Measurements from ENCODE around the gene AFAP1. TPM values are rescaled to one million over a fixed set of nuclear protein-coding genes. Genes with fewer than 3 reads are reported as not detected.
A peak's percentile ranks its signal among the peaks of the same experiment; 100 is the strongest.

The AFAP1 gene
- total RNA-seq, 1 donor from 2014 or later: 55.6 TPM

- peak overlapping the region; percentile 72 for H3K4me3 ChIP-seq (ENCODE audit: low read depth, low read length)
- TF ChIP-seq CTCF (IDR thresholded peaks at IDR 0.05; ENCODE audit: insufficient read depth, low read length, poor library complexity, severe bottlenecking): no peak
- no peaks in the 10 kb centered on the region for H3K36me3 ChIP-seq (ENCODE audit: control insufficient read depth, insufficient read depth, low read length)
- no peak for DNase-seq (ENCODE audit: low read depth)
- no peaks in the 10 kb centered on the region for H3K27me3 ChIP-seq (ENCODE audit: control insufficient read depth, insufficient read depth, low read length)
These were observed 868 bp downstream of the AFAP1 start for GRCh38 chr4:7938609-7939376.

GRCh38 chr4:7938266-7938608, 1.4 kb downstream of the AFAP1 start:
- peak overlapping the region; percentile 72 for H3K4me3 ChIP-seq (ENCODE audit: low read depth, low read length)
- H3K36me3 ChIP-seq (ENCODE audit: control insufficient read depth, insufficient read depth, low read length): no peaks in the 10 kb centered on the region
- no peaks in the 10 kb centered on the region for H3K27me3 ChIP-seq (ENCODE audit: control insufficient read depth, insufficient read depth, low read length)
- DNase-seq (ENCODE audit: low read depth): no peak
- TF ChIP-seq CTCF (IDR thresholded peaks at IDR 0.05; ENCODE audit: insufficient read depth, low read length, poor library complexity, severe bottlenecking): no peak

- no peak for TF ChIP-seq CTCF (IDR thresholded peaks at IDR 0.05; ENCODE audit: insufficient read depth, low read length, poor library complexity, severe bottlenecking)
- no peak for DNase-seq (ENCODE audit: low read depth)
These were observed 2.7 kb downstream of the AFAP1 start for GRCh38 chr4:7937006-7937405.

GRCh38 chr4:7933651-7934510, 5.8 kb downstream of the AFAP1 start:
- no peak for DNase-seq (ENCODE audit: low read depth)
- no peak overlapping the region for H3K4me3 ChIP-seq (ENCODE audit: low read depth, low read length)
- H3K36me3 ChIP-seq (ENCODE audit: control insufficient read depth, insufficient read depth, low read length): no peaks in the 10 kb centered on the region
- TF ChIP-seq CTCF (IDR thresholded peaks at IDR 0.05; ENCODE audit: insufficient read depth, low read length, poor library complexity, severe bottlenecking): no peak
- no peaks in the 10 kb centered on the region for H3K27me3 ChIP-seq (ENCODE audit: control insufficient read depth, insufficient read depth, low read length)

More at GRCh38 chr4:7937006-7937405, 2.7 kb downstream of the AFAP1 start:
- Histone ChIP-seq H3K27me3 (ENCODE audit: control insufficient read depth, insufficient read depth, low read length) (no peaks in the 10 kb centered on the region), H3K36me3 (ENCODE audit: control insufficient read depth, insufficient read depth, low read length) (no peaks in the 10 kb centered on the region), H3K4me3 (ENCODE audit: low read depth, low read length) (no peak overlapping the region)

GRCh38 chr4:7932287-7932686, 7.4 kb downstream of the AFAP1 start:
- TF ChIP-seq CTCF (IDR thresholded peaks at IDR 0.05; ENCODE audit: insufficient read depth, low read length, poor library complexity, severe bottlenecking): no peak
- DNase-seq (ENCODE audit: low read depth): no peak
- no peak overlapping the region for H3K4me3 ChIP-seq (ENCODE audit: low read depth, low read length)
- H3K27me3 ChIP-seq (ENCODE audit: control insufficient read depth, insufficient read depth, low read length): no peaks in the 10 kb centered on the region
- no peaks in the 10 kb centered on the region for H3K36me3 ChIP-seq (ENCODE audit: control insufficient read depth, insufficient read depth, low read length)

Data from kidney epithelial cell (primary cell).